Cerebellar nuclear complex (tissue), 1 donor: ENCODE data around the gene FMC1.
"Not testable (repeated sequence)": the region's sequence is repeated elsewhere in the genome, so short reads cannot be mapped to it uniquely, and the experiment has no call there.

Experiments used
- DNase-seq, 2 experiments: peaks; one replicate each; lab custom pipeline; 2025; lab: John Stamatoyannopoulos, UW

FMC1 gene

GRCh38 chr7:139340037-139340807 is 915 bp upstream of the FMC1 start:
- peak; percentile 74 to 98 for DNase-seq

- DNase-seq: no peak
Observed at GRCh38 chr7:139340808-139341057, 404 bp upstream of the FMC1 start.

- peak in 1 of 2 experiments; percentile 80 for DNase-seq
Observed at GRCh38 chr7:139341776-139342226, 664 bp downstream of the FMC1 start.

DNA sequence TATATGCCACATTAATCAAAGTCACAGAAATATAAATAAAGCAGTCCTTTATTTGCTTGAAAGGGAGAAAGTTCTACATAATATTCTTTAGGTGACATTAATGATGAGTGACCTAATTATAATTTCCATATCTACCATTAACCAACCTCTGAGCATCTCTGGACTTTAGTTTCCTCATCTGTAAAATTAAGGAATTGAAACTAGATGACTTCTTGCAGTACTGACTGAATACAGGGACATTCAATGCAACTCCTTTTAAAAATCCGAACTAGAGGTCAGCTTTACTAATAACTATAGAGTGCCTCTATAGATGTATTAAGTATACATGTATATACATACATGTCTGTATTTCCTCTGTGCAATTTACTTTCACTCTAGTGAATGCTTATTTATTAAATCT is 3.9 kb downstream of the FMC1 start:
- no peak for DNase-seq

DNA sequence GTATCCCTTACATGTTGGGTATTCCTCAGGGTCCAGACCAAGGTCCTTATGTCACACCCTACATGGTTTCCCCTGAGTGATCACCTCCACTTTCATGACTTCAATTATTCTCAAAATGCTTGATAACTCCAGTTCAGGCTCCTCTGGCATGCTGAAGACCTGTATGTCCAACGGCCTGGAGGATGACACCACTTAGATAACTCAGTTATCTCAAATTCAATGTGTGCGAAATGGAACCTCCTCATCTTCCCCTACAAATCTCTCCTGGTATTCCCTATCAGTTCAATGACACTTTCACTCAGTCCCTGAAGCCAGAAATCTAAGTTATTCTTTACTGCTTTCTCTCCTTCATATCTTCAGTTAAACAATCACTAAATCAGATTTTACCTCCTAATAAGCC is 9.9 kb downstream of the FMC1 start:
- DNase-seq: no peak

DNA sequence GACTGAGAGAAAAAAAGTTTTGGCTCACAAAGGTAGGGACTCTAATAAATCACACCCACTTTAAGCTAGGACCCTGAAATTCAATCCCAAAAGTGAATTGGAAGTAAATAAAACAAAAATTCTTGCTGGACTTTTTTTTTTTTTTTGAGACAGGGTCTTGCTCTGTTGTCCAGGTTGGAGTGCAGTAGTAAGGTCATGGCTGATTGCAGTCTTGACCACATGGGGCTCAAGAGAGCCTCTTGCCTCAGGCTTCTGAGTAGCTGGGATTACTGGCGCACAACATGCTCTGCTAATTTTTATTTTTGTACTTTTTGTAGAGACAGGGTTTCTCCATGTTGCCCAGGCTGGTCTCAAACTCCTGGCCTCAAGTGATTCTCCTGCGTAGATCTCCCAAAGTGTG is 13.6 kb downstream of the FMC1 start:
- DNase-seq: no peak

GRCh38 chr7:139355320-139355719 is 14.2 kb downstream of the FMC1 start:
- DNase-seq: no peak

GRCh38 chr7:139357729-139358506 is 16.8 kb downstream of the FMC1 start:
- DNase-seq: not testable (repeated sequence)

- DNase-seq: no peak
Observed at GRCh38 chr7:139358541-139359365, 17.6 kb downstream of the FMC1 start.

DNA sequence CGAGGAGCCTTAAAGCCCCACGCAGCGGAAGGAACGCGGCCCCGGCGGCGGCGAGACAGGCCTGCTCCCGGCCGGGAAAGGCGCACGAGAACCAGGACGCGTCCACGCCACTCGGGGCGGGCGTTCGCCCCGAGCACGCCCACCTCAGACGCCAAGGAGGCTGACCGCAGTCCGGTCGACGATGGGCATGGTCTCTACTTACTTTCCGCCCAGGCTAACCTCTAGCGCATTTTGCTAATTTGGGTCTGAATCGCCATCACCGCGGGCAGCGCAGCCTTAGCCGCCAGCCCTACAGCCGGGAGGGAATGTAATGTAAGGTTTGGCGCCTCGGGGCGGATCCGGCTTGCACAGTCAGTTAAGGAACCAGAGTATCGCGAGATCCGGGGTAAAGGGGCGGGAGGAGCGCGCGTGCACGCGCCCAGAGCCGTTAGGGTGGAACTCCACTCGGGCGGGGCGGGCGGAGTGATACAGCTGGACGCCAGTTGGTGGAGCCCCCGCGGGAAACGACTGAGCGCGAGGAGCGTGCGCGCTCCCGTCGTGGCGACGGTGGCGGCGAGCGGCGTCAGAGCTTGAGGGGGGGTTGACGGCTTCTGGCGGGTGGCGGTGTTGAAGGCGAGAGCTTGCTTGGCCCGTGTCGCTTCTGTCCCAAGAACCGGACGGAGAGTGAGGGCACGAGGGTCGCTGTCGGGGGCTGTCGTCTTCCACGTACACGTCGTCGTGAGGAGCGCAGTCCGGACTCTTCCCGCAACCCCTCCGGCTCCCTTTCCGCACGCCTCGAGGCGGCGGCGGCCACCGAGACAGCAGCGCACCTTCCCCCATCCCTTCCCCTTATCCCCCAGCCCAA is 18.5 kb downstream of the FMC1 start, which contains the start of gene LUC7L2:
Gene LUC7L2 (plus strand): TSS at position 529 of the 844 bp plus-strand sequence. CDS start 368 bp downstream, outside the sequence.
- peak; percentile 83 to 91 for DNase-seq

- peak; percentile 32 to 79 for DNase-seq
Observed at GRCh38 chr7:139360210-139360947, 19.2 kb downstream of the FMC1 start.

GRCh38 chr7:139360948-139361307 is 19.8 kb downstream of the FMC1 start:
- DNase-seq: no peak

DNA sequence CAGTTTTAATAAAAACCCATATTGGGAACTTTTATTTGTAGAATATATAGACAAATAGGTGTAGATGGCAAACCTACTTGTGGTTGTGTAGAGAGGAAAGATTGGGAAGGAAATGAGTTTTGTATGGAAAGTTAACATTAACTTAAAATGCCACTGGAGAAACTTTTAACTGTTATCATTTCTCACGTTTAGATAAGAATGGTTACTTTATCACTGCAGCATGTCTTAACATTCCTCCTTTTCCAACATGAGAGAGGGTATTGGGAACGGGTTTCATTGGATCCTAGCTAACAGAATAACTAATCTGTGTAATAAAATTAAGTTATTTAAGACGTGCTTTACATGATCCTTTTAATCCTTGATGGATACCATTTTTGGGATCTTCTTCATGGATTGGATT is 20.4 kb downstream of the FMC1 start:
- no peak for DNase-seq

DNA sequence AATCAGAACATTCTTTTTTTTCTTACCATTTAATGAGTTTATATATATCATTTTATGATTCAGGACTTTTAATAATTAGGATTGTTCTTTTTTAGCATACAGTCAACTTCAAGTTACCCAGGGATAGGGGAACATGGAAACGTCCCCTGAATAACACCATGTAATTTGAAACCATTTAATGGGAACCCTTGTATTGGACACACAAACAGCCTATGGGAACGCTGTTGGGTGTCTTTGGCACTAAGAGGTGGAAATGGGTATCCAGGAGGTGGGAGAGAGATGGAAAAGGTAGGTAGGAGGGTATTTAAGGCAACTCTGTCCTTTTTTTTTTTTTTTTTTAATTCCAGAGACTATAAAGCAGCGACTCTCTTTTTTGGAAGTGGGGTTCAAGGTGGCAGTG is 21.2 kb downstream of the FMC1 start:
- DNase-seq: no peak

GRCh38 chr7:139362981-139363380 is 21.8 kb downstream of the FMC1 start:
- no peak for DNase-seq

DNA sequence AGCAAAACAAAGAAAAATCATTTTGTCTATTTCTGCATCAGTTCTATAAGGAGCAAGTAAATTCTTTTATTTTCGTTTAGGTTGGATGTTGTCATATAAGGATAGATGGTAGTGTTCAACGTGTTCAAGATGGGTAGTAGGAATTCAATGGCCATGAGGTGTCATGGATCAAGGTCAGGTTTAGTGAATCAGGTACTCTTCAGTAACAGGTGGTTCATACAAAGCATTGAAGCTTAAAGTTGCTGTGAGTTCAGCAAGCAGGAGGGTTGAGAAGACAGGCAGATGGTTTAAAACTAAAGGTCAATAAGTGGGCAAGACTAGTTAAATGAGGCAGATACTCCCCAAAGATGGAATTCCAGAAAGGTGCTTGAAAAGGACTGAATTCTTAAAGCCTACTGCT is 24.2 kb downstream of the FMC1 start:
- DNase-seq: no peak

- no peak for DNase-seq
Observed at GRCh38 chr7:139366400-139366799, 25.3 kb downstream of the FMC1 start.

GRCh38 chr7:139367438-139368155 is 26.5 kb downstream of the FMC1 start:
- no peak for DNase-seq

- DNase-seq: no peak
Observed at GRCh38 chr7:139370301-139370942, 29.3 kb downstream of the FMC1 start.

DNA sequence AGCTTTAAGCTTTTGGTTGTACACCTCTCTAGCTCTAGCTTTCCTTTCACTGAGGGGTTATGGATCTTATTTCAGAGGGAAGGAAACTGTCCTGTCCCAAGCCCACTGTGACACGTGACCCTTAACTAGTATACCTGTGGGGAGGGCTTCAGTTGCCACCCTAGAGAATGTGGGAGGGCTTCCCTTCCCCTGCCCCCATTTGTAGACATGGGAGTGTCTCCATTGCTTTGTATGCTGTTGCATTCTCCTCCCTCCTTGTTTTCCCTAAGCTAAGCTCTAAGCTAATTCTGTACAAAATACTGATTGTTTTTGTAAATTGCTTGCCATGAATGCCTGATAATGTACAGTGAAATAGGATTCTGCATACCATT is 29.8 kb downstream of the FMC1 start:
- DNase-seq: no peak
